ENCODE measurements around the gene ITPR1. TPM values are rescaled to one million over a fixed set of nuclear protein-coding genes. Genes with fewer than 3 reads are reported as not detected.

Gene ITPR1
- total and polyA plus RNA-seq, 2 of the 4 experiments (the other 2 are of a cell fraction), result 1.8 to 5.7 TPM

DNA sequence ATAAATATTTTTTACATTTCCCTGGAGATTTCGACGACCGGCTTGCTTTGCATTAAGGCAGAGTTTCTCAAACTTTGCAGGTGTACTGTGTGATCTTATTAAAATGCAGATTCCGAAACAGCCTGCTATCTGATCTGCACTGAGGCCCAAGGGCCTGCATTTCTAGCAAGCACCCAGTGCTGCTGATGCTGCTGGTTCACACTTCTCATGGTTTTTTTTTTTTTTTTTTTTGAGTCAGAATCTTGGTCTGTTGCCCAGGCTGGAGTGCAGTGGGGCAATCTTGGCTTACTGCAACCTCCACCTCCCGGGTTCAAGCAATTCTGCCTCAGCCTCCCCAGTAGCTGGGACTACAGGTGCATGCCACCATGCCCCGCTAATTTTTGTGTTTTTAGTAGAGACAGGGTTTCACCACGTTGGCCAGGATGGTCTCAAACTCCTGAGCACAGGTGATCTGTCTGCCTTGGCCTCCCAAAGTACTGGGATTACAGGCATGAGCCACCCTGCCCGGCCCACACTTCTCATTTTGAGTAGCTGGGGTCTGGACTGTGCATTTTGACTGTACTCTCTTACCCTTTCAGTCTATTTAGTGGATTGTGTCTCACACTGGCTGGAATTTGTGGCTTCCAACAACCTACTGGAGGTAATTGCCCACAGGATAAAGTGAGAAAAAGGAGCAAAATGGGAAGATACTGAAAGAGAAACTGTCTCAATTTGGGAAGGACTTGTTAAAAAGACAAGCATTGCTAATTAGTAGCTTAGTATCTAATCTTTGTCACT lies 94.1 kb downstream of the ITPR1 start:
- 83% methylated on average over 1 of the region's 8 CpGs; no CpG with 5 or more reads in 1 of the 2 experiments for WGBS, 2 experiments (ENCODE audit: extremely low coverage in 2 of 2, insufficient read length in 1 of 2)
- Histone ChIP-seq H3K79me1 (ENCODE audit: low read depth in 1 of 2, low read length in 2 of 2) (no peaks in the 10 kb centered on the region), H4K8ac (ENCODE audit: low read depth in 2 of 2, low read length in 2 of 2) (no peak overlapping the region), H4K91ac (ENCODE audit: insufficient read depth, low read depth, low read length) (no peak overlapping the region), H3K4me1 (ENCODE audit: control insufficient read depth, insufficient read depth, low read length) (peaks cover 13% of the 10 kb centered on the region), H3K4me3 (ENCODE audit: insufficient read depth, low read depth, low read length) (no peak overlapping the region), H3K27me3 (ENCODE audit: control insufficient read depth, insufficient read depth, low read length) (no peaks in the 10 kb centered on the region), H2BK20ac (ENCODE audit: low read depth, low read length) (no peak overlapping the region), H3K9ac (ENCODE audit: low read depth, low read length) (no peak overlapping the region), H2AFZ (replicated peaks; ENCODE audit: low read length, poor library complexity) (no peak overlapping the region), H3K23ac (ENCODE audit: low read depth, low read length) (no peak overlapping the region), H2BK5ac (ENCODE audit: low read depth, low read length, poor library complexity, severe bottlenecking) (no peak overlapping the region), H3K4me2 (ENCODE audit: low read depth, low read length) (no peak overlapping the region), H2AK5ac (ENCODE audit: low read depth, low read length) (no peak overlapping the region), H3K27ac (ENCODE audit: insufficient read depth, low read length) (no peak overlapping the region), H3K36me3 (ENCODE audit: control insufficient read depth, insufficient read depth, low read length) (no peaks in the 10 kb centered on the region), H4K20me1 (ENCODE audit: insufficient read depth, low read length) (no peaks in the 10 kb centered on the region), H4K5ac (ENCODE audit: low read depth, low read length) (no peak overlapping the region), H2BK15ac (ENCODE audit: low read depth, low read length) (no peak overlapping the region), H2AK9ac (replicated peaks; ENCODE audit: low read depth, low read length, poor library complexity) (no peak overlapping the region), H3K14ac (replicated peaks; ENCODE audit: low read depth, low read length) (no peak overlapping the region), H3K9me3 (ENCODE audit: control insufficient read depth, insufficient read depth, low read length) (no peaks in the 10 kb centered on the region), H3K56ac (ENCODE audit: extremely low read depth, insufficient read depth, low read length) (no peak overlapping the region), H3K4ac (ENCODE audit: low read depth, low read length) (no peak overlapping the region), H3K18ac (ENCODE audit: low read depth, low read length) (no peak overlapping the region), H2BK120ac (ENCODE audit: low read depth, low read length) (no peak overlapping the region), H3K9me1 (ENCODE audit: insufficient read depth, low read length) (no peaks in the 10 kb centered on the region)
- ChIA-PET CTCF (interaction anchor here (0.7 kb wide), 1 partner anchor 43 kb away, joined by 5 read pairs; no protein-coding TSS in a partner anchor), POLR2A (ENCODE audit: unreplicated experiment) (no interaction called here)
- TF ChIP-seq, protein P1, sequence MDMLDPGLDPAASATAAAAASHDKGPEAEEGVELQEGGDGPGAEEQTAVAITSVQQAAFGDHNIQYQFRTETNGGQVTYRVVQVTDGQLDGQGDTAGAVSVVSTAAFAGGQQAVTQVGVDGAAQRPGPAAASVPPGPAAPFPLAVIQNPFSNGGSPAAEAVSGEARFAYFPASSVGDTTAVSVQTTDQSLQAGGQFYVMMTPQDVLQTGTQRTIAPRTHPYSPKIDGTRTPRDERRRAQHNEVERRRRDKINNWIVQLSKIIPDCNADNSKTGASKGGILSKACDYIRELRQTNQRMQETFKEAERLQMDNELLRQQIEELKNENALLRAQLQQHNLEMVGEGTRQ (IDR thresholded peaks at IDR 0.05; ENCODE audit: low read depth, low read length), result no peak
- TF ChIP-seq NFE2L2 (IDR thresholded peaks at IDR 0.05; ENCODE audit: low read depth, low read length) (no peak), FOS (IDR thresholded peaks at IDR 0.05; ENCODE audit: low read depth, low read length) (no peak), POLR2A (IDR thresholded peaks at IDR 0.05; ENCODE audit: low read depth, low read length) (no peak), CHD1 (IDR thresholded peaks at IDR 0.05; ENCODE audit: low read depth, low read length) (no peak), BHLHE40 (IDR thresholded peaks at IDR 0.05; ENCODE audit: low read depth, low read length) (no peak), MXI1 (IDR thresholded peaks at IDR 0.05; ENCODE audit: borderline replicate concordance, low read depth, low read length) (no peak), MAZ (IDR thresholded peaks at IDR 0.05; ENCODE audit: borderline replicate concordance, low read depth, low read length) (no peak)
- TF ChIP-seq, protein P2, sequence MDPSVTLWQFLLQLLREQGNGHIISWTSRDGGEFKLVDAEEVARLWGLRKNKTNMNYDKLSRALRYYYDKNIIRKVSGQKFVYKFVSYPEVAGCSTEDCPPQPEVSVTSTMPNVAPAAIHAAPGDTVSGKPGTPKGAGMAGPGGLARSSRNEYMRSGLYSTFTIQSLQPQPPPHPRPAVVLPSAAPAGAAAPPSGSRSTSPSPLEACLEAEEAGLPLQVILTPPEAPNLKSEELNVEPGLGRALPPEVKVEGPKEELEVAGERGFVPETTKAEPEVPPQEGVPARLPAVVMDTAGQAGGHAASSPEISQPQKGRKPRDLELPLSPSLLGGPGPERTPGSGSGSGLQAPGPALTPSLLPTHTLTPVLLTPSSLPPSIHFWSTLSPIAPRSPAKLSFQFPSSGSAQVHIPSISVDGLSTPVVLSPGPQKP (IDR thresholded peaks at IDR 0.05; ENCODE audit: borderline replicate concordance, low read depth, low read length), result no peak
- in situ Hi-C loops (cut with MboI; ENCODE audit: low sequenced_read_pairs), result no loop called here
- ATAC-seq (ENCODE audit: low read depth) (no peak), DNase-seq (no peak)
- no TSS peak for BruUV-seq (replicated peaks)
- dilution Hi-C loops (cut with HindIII; ENCODE audit: low sequenced_read_pairs, unreplicated experiment), result no loop called here
- intact Hi-C loops (cut with micrococcal nuclease), result loop anchor here (5.0 kb wide), 1 partner anchor 45 kb away; no protein-coding TSS in a partner anchor
